ENCODE measurements around the gene NPR1. TPM values are rescaled to one million over a fixed set of nuclear protein-coding genes. Genes with fewer than 3 reads are reported as not detected.

Gene NPR1
- total and polyA plus RNA-seq, 2 of the 13 experiments (the other 11 are each of a cell fraction or from before 2014, with no cell fraction given), result not detected

DNA sequence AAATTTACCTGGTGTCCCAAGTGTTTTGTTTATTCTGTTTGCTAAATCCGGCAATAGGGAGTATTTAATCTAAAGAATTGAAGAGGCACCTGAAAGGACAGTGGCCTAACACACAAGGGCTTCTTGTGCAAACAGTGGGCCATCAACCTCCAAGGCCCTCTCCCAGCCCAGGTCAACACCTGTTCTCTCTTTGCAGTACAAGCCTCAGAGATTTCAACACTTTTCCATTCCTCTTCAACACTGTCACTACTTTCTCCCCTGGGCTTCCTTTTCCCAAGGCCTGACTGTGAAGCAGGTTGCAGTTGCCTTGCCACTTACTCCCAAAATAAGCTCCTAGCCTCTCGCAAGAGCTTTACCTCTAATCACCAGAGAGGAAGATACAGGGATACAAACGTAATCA, 23.2 kb upstream of the NPR1 start (continued):
- TF ChIP-seq, protein P1, sequence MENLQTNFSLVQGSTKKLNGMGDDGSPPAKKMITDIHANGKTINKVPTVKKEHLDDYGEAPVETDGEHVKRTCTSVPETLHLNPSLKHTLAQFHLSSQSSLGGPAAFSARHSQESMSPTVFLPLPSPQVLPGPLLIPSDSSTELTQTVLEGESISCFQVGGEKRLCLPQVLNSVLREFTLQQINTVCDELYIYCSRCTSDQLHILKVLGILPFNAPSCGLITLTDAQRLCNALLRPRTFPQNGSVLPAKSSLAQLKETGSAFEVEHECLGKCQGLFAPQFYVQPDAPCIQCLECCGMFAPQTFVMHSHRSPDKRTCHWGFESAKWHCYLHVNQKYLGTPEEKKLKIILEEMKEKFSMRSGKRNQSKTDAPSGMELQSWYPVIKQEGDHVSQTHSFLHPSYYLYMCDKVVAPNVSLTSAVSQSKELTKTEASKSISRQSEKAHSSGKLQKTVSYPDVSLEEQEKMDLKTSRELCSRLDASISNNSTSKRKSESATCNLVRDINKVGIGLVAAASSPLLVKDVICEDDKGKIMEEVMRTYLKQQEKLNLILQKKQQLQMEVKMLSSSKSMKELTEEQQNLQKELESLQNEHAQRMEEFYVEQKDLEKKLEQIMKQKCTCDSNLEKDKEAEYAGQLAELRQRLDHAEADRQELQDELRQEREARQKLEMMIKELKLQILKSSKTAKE (CRISPR knock-in tag; IDR thresholded peaks at IDR 0.05; ENCODE audit: borderline replicate concordance), result no peak
- TF ChIP-seq ZFP90 (CRISPR knock-in tag; IDR thresholded peaks at IDR 0.05; ENCODE audit: borderline replicate concordance) (no peak), ARNTL (CRISPR knock-in tag; IDR thresholded peaks at IDR 0.05) (no peak), MAFG (CRISPR knock-in tag; IDR thresholded peaks at IDR 0.05) (no peak), BCL6 (CRISPR knock-in tag; IDR thresholded peaks at IDR 0.05) (no peak), FOXA3 (CRISPR knock-in tag; IDR thresholded peaks at IDR 0.05) (peak; percentile 38; the same call in 1 of the 2 replicates), ZNF205 (CRISPR knock-in tag; IDR thresholded peaks at IDR 0.05) (0 out of 2 replicates have a peak, but pooled peaks have one; percentile 28), ZNF616 (CRISPR knock-in tag; IDR thresholded peaks at IDR 0.05; ENCODE audit: low read depth) (no peak), STAT5B (CRISPR knock-in tag; IDR thresholded peaks at IDR 0.05) (no peak), MLLT10 (CRISPR knock-in tag; IDR thresholded peaks at IDR 0.05) (no peak), JUNB (CRISPR knock-in tag; IDR thresholded peaks at IDR 0.05; ENCODE audit: borderline replicate concordance) (no peak), ZNF350 (CRISPR knock-in tag; IDR thresholded peaks at IDR 0.05; ENCODE audit: borderline replicate concordance, low read depth) (no peak), SRY (CRISPR knock-in tag; IDR thresholded peaks at IDR 0.05) (no peak), ZSCAN29 (CRISPR knock-in tag; conservative IDR thresholded peaks at IDR 0.05) (no peak), SOX6 (IDR thresholded peaks at IDR 0.05) (no peak), SOX6 (CRISPR knock-in tag; IDR thresholded peaks at IDR 0.05) (peak; percentile 34; the same call in 1 of the 2 replicates), ZEB1 (IDR thresholded peaks at IDR 0.05; ENCODE audit: insufficient replicate concordance, low read depth) (no peak), SUZ12 (IDR thresholded peaks at IDR 0.05; ENCODE audit: low read depth, low read length) (no peak), ZNF549 (CRISPR knock-in tag; IDR thresholded peaks at IDR 0.05) (no peak), ZKSCAN5 (CRISPR knock-in tag; IDR thresholded peaks at IDR 0.05) (no peak), ZNF674 (CRISPR knock-in tag; IDR thresholded peaks at IDR 0.05; ENCODE audit: low read depth) (no peak)
- TF ChIP-seq, protein P2, sequence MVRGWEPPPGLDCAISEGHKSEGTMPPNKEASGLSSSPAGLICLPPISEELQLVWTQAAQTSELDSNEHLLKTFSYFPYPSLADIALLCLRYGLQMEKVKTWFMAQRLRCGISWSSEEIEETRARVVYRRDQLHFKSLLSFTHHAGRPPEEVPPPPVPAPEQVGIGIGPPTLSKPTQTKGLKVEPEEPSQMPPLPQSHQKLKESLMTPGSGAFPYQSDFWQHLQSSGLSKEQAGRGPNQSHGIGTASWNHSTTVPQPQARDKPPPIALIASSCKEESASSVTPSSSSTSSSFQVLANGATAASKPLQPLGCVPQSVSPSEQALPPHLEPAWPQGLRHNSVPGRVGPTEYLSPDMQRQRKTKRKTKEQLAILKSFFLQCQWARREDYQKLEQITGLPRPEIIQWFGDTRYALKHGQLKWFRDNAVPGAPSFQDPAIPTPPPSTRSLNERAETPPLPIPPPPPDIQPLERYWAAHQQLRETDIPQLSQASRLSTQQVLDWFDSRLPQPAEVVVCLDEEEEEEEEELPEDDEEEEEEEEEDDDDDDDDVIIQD (CRISPR knock-in tag; IDR thresholded peaks at IDR 0.05; ENCODE audit: low read depth), result no peak
- TF ChIP-seq, protein P3, sequence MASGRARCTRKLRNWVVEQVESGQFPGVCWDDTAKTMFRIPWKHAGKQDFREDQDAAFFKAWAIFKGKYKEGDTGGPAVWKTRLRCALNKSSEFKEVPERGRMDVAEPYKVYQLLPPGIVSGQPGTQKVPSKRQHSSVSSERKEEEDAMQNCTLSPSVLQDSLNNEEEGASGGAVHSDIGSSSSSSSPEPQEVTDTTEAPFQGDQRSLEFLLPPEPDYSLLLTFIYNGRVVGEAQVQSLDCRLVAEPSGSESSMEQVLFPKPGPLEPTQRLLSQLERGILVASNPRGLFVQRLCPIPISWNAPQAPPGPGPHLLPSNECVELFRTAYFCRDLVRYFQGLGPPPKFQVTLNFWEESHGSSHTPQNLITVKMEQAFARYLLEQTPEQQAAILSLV (CRISPR knock-in tag; IDR thresholded peaks at IDR 0.05; ENCODE audit: borderline replicate concordance), result no peak
- TF ChIP-seq, protein P4, sequence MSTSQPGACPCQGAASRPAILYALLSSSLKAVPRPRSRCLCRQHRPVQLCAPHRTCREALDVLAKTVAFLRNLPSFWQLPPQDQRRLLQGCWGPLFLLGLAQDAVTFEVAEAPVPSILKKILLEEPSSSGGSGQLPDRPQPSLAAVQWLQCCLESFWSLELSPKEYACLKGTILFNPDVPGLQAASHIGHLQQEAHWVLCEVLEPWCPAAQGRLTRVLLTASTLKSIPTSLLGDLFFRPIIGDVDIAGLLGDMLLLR (CRISPR knock-in tag; IDR thresholded peaks at IDR 0.05), result no peak
- TF ChIP-seq, protein P5, sequence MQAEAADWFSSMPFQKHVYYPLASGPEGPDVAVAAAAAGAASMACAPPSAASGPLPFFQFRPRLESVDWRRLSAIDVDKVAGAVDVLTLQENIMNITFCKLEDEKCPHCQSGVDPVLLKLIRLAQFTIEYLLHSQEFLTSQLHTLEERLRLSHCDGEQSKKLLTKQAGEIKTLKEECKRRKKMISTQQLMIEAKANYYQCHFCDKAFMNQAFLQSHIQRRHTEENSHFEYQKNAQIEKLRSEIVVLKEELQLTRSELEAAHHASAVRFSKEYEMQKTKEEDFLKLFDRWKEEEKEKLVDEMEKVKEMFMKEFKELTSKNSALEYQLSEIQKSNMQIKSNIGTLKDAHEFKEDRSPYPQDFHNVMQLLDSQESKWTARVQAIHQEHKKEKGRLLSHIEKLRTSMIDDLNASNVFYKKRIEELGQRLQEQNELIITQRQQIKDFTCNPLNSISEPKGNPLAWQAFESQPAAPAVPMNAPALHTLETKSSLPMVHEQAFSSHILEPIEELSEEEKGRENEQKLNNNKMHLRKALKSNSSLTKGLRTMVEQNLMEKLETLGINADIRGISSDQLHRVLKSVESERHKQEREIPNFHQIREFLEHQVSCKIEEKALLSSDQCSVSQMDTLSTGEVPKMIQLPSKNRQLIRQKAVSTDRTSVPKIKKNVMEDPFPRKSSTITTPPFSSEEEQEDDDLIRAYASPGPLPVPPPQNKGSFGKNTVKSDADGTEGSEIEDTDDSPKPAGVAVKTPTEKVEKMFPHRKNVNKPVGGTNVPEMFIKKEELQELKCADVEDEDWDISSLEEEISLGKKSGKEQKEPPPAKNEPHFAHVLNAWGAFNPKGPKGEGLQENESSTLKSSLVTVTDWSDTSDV (CRISPR knock-in tag; IDR thresholded peaks at IDR 0.05), result no peak

Data from HepG2 (cell line).